GM19035 (cell line): ENCODE results near the gene PHLPP2.

ENCODE experiments used
- ATAC-seq: cut with Tn5 transposase; IDR thresholded peaks from one replicate; pipeline ENCODE4 v1.9.1; 2021; ENCODE audit not compliant: unreplicated experiment

PHLPP2 gene

GRCh38 chr16:71670537-71670936 is 54.0 kb downstream of the PHLPP2 start:
- ATAC-seq, result no peak

GRCh38 chr16:71669926-71670536 is 54.5 kb downstream of the PHLPP2 start:
- ATAC-seq, result no peak

GRCh38 chr16:71666928-71667707 is 57.4 kb downstream of the PHLPP2 start:
- ATAC-seq, result no peak

GRCh38 chr16:71666264-71666663 is 58.2 kb downstream of the PHLPP2 start:
- no peak for ATAC-seq

- no peak for ATAC-seq
These were observed 65.0 kb downstream of the PHLPP2 start for GRCh38 chr16:71659471-71659870.

GRCh38 chr16:71658771-71659170 is 65.7 kb downstream of the PHLPP2 start:
- no peak for ATAC-seq

- ATAC-seq, result no peak
These were observed 74.8 kb downstream of the PHLPP2 start for GRCh38 chr16:71649704-71650103.

- no peak for ATAC-seq
These were observed 75.6 kb downstream of the PHLPP2 start for GRCh38 chr16:71648921-71649320.

GRCh38 chr16:71648162-71648561 is 76.3 kb downstream of the PHLPP2 start:
- no peak for ATAC-seq

- ATAC-seq, result no peak
These were observed 77.1 kb downstream of the PHLPP2 start for GRCh38 chr16:71647391-71647790.

GRCh38 chr16:71645450-71645849 is 79.1 kb downstream of the PHLPP2 start:
- no peak for ATAC-seq

GRCh38 chr16:71637398-71637797 is 87.1 kb downstream of the PHLPP2 start:
- no peak for ATAC-seq

GRCh38 chr16:71635632-71636031 is 88.9 kb downstream of the PHLPP2 start:
- ATAC-seq, result no peak

GRCh38 chr16:71631776-71632175 is 92.7 kb downstream of the PHLPP2 start:
- ATAC-seq, result no peak

- ATAC-seq, result no peak
These were observed 93.7 kb downstream of the PHLPP2 start for GRCh38 chr16:71630808-71631207.

GRCh38 chr16:71629278-71630016 is 95.1 kb downstream of the PHLPP2 start:
- ATAC-seq, result no peak

- no peak for ATAC-seq
These were observed 95.7 kb downstream of the PHLPP2 start for GRCh38 chr16:71628810-71629209.

- ATAC-seq, result no peak
These were observed 96.7 kb downstream of the PHLPP2 start for GRCh38 chr16:71627731-71628181.

- no peak for ATAC-seq
These were observed 97.7 kb downstream of the PHLPP2 start for GRCh38 chr16:71626858-71627213.

- no peak for ATAC-seq
These were observed 98.3 kb downstream of the PHLPP2 start, which contains the start of gene MARVELD3 for GRCh38 chr16:71626018-71626857. Gene MARVELD3, plus strand, starts transcription at chr16:71626184. Its CDS starts 46 bp downstream, at chr16:71626230.
